Measurements from ENCODE around the gene ZNF48.

- no peak; the same call in 1 of the 2 replicates for TF ChIP-seq CTCF (conservative IDR thresholded peaks at IDR 0.05; ENCODE audit: low read depth, low read length)
- no peak for TF ChIP-seq EZH2 (IDR thresholded peaks at IDR 0.05; ENCODE audit: low read length, unreplicated experiment)
Observed at GRCh38 chr16:30430428-30430970, 35.3 kb downstream of the ZNF48 start.
